Measurements from ENCODE around the gene LYPD6.
A peak's percentile ranks its signal among the peaks of the same experiment; 100 is the strongest.

Gene LYPD6

DNA sequence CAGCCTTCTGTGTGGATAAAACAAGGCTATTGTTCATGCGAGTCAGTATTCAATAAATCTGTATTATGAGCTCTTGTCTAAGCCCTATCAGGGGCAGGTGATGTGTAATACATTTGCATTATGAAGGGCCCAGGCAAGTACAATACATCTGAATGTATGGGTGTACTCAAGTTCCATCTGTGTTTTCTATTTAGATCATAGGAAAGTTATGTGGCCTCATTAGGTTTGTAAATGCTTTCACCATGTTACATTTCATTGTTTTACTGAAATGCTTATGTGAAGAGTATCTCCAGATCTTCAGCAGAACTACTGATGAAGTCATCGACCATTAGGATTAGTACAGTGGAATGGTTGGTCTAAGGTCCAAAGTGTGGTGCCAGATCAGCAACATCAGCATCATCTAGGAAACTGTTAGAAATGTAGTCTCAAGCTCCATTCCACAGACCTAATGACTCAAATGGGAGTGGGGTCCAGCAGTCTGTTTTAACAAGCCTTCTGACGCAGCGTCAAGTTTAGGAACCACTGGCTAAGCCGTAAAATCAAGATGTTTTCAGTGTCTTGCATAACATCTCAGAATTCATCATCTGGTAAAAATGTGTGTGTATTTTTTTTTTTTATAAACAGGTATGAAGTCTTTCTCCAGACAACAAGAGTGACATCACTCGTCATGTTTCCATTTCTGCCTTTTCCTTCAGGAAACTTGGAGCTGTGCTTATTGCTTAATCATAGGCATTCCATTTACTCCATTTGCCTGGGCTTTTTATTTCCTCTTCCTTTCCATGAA lies 80.5 kb downstream of the LYPD6 start:
- peak; percentile 50 for DNase-seq

DNA sequence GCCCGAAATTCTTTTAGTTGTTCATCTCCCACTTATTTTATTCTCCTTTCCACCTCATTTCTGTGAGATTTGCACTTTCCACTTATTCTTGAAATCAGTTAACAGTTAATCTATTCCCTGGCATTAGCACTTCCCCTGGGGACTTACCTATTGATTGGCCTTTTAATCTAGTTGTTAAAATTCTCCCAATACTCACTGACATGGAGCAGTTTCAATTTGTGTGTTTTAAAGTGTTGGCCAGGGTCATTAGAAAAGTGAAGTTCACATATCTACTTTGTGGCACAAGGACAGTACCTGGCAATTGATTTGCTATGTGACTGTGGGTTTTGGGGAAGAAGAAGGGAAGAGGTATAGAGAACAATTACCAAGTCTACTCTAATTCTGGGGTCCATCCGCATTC lies 83.1 kb downstream of the LYPD6 start:
- no peak for DNase-seq

DNA sequence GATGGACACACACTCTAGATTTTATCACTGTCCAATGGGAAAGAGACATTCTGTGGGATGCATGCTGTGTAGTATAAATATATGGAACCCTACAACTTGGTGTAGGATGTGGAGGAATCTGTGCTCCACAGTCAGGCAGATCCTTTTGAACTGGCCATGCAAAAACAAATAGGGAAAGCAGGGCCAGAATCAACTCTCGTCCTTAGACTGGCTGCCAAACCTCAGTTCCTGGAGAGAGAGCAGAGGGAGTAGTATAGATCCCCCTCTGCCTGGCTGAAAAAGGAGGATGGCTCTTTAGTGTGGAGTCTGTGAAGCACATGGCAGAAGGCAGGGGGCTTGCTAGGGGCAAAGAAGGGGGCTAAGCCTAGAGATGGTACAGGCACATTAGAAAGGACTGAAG lies 84.7 kb downstream of the LYPD6 start:
- no peak for DNase-seq

DNA sequence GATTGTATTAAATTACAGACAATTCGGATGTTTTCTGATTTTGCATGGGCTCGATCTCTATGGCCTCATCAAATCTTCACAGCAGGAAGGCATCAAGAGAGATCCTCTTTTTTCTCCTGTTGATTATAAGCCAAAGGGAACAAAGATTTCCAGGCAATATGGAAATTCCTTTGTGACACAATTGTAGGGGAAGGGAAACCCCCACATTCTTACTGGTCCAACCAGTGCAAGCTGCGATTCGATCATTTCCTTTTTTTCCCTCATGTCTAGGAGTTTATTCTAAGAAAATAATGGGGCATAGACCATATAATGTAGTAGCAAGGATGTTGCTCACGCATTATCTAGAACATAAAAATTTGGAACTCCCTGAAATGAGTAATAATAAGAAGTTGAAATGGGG lies 87.7 kb downstream of the LYPD6 start:
- no peak for DNase-seq

DNA sequence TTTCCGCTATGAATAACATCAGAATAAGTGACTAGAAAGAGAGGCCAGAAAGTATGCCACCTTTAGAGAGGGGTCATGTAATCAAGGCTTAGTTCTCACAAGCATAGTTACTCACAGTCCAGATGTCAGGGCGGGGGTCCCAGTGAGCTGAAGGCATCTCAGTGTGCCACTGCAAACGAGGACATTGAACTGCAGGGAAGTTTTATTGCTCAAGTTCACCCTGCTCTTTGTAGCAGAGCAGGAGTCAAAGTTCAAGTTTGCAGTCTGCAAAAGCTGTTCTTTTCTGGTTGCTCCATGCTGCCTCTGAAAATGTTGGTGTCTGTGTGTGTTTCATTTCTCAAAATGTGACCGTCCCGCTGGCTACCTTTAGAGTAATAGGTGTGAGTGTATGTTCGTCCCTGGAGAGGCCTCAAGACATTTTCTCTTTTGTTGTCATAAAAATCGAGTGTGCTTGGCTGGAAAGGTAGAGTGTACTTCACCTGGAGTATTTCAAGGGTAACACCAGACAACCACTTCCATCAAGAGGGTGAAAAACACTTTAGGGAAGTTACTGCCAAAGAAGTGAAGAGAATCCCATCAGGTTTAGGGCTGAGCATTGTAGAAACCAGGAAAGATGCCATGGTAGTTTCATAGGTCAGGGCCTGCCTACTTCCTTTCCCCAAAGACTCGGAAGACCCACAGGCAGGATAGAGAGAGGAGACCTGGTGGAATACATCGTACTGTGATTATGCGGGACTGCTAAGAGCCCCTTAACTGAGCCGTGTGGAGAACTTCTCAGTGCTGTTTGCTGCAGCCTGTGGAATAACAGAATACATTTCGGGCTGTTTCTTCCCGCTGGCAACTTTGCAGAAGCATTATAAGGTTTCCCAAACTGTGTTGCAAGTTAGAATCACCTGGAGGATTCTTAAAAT lies 89.9 kb downstream of the LYPD6 start:
- no peak for DNase-seq

DNA sequence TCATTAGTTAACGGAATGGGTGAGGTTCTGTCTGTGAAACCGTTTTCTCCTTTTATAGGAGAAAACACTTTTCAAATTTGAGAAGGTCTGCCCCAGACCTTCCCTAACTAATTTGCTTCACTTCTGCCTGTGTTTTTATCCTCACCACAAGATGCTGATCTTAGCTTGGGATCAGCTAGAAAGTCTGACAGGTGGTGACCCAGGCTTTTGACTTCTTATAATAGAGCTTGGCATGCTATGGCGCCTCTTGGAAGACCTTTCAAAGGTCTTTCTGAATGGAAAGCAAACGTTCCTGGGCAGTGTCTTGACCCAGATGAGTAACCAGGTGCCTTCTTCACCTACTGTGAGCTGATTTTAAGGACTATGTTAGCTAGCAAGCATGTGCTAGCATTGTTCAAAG lies 91.4 kb downstream of the LYPD6 start:
- DNase-seq = no peak

DNA sequence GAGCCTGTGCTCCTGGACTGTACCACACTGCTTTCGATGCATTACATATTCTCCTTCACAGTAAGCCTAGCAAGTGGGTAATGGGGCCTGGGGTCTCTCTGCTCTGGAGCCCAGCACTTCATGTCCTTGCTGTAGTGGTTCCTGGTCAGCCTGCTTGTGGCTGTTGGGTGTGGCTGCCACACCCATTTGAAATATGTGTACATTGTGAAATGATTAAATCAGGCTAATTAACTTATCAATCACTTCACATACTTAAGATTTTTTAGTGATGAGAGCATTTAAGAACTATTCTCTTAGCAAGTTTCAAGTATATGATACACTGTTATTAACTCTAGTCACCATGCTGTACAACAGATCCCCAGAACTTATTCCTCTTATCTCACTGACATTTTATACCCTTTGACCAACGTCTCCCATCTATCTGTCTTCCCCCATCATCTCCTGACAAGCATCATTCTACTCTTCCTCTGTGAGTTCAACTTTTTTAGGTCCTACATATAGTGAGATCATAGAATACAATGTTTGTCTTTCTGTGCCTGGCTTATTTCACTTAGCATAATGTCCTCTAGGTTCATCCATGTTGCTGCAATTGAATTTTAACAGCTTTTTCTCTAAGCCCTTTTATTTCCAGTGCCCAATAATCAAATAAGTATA lies 92.1 kb downstream of the LYPD6 start:
- no peak for DNase-seq

DNA sequence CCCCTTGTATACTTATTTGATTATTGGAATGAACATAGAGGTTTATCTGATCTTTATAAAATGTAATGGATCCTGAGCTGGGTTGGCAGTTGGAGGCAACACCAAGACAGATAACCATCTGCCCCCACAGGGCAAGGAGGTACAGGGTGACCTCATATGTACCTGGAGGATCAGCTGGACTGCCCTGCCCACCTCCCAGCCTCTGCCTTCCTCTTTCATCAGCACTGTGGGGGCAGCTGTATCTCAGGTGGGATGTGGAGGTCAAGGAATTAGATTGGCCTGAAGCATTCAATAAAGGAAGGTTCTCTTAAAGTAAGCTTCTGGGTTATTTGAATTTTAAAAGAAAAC lies 92.6 kb downstream of the LYPD6 start:
- DNase-seq = no peak

DNA sequence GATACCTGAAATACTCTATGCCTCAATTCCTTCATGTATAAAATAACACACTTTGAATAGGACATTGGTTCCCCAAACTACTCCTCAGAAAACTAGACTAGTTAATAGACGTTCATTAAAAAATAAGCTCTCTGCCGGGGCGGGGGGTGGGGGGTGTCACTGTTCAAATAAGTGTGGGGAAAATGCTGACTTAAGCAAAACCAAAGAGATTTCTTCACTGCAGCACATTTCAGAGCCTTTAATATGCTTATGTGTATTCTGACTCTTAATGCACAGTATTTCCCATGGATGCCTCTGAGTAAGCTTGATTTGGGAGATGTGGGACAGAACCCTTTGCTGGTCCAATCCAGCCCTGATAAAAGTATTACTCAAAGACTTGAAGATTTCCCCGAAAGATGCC lies 93.2 kb downstream of the LYPD6 start:
- no peak for DNase-seq

DNA sequence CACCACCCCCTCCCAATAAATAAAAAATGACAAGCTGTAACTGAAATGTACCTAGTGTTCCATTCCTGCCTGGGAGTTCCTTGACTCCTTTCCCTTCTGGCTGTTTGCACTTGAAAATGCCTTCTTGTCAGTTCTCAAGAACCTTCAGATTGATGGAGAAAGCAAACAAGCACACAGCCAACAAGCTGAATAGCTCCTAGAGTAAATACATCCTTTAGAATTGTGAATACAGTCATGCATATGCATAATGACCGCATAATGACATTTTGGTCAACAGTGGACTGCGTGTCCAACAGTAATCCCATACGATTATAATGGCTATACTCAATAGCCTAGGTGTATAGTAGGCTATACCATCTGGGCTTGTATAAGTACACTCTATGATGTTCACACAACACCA lies 97.0 kb downstream of the LYPD6 start:
- DNase-seq = no peak

DNA sequence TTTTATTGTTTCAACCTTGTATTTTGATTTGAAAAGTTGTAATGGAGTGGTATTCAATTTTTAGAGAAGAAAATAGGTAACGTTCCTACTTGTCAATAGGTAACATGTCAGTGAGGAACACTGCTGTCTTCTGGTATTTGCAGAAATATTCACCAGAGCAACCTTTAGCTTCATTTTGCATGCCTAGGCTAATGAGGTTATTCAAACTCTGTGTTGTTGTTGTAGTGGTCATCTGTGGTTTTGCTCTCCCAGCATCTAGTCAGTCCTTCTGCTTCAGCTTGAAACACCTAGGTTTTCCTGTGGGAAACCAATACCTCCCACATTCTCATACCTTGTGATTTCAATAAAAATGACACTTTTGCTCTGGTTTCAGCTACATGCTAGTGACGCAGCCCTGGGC lies 98.4 kb downstream of the LYPD6 start:
- no peak for DNase-seq

DNA sequence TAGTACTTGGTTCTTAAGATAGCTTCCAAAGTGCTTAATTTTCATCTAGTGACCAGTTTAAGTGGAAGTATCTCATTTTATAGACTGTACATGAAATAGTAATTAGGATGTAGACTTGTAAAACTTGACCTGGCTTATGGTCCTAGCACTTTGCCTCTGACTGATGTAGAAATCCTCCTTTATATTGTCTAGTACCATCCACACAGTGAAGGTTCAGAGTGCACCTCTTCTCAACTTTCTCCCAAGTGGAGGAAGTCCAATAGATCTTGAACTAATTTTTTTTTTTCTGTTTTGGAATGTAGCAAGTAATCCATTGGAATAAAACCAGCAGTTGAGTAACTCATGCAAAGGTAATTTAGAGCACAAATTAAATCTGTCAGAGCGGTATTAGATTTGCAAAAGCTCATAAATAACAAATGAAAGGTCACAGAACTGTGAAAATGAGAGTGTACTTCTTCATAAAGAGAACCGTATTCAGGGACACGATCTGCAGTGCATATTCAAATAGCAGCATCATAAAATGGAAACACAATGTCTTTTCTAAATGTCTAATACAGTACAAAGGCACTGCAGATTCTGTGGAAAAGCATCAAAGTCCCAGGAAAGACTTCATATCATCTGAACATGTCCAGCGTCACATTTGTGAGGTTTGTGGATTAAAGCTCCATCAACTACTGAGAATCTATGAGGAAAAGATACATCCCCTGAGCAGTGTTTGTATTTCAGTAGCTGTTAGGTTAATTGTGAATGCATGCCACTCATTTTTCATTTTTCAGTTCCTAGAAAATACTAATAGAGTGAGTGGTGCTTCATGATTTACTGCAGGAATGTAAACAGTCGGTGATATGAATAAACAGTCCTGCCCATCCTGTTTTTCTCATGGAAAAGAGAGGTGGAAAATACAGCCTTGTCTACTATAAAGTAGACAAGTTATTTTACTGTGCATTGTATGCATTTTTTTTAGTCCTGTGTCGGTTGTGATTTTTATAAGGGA lies 100.7 kb downstream of the LYPD6 start:
- no peak for DNase-seq

DNA sequence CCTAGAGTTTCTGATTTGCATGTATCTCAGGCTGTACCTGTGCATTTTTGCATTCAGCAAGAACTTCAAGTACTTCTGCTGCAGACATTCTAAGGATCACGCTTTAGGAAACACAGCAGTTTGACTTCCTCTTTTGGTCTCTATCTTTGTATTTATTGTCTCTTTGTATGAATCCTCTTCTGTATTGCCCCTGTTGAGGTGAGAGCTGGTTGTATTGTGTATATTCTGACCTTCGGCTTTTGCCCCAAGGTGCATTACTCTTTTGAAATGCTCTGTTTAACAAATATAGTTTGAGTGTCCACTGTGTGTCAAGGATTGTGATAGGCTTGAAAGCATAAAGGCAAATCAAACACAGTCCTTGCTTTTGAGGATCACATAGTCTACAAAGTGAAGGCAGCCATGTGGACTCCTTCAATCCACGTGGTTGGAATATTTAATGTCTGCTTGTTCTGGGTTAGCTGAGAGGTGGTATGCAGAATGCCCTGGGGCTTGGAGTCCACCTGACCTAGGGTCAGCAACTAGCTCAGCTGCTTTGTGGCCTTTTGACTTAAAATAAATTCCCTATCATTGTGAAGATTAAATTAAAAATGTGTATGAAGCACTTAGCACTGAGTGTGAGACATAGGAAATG lies 108.1 kb downstream of the LYPD6 start:
- no peak for DNase-seq

DNA sequence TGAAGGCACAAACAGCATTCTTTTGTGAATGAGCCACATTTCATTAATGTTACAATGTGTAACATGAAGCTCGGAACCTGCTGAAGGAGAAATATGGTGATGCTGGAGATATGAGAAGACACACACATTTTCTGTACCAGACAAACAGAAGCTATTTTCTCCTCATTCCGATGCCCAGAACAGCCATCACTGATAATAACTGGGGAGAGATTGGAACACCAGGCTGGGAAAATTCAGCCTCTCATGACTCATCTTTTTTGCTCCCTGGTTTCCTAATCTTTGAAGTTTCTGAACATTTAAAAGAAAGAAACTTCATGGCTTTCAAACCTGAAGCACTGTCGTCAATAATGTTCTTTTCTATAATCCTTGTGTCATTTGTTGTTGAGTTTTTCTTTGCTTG lies 110.9 kb downstream of the LYPD6 start:
- DNase-seq = no peak

DNA sequence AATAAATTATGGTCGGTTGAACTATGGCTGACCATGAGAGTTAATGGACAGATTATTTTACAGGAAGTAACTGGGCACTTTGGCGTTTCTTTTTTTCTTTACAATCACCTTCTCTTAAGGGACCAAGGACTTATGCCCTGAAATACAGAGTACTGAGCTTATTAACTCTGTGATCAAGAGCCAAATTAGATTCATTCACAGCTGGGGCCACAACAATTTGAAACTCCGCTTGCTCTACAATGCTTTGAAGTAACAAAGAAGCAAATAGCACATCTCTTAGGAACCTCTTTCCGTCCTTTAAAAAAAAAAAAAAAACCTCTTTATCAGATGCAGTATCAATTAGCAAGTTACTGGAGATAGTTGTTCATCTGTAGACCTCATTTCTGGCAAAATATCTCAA lies 112.0 kb downstream of the LYPD6 start:
- DNase-seq = no peak

DNA sequence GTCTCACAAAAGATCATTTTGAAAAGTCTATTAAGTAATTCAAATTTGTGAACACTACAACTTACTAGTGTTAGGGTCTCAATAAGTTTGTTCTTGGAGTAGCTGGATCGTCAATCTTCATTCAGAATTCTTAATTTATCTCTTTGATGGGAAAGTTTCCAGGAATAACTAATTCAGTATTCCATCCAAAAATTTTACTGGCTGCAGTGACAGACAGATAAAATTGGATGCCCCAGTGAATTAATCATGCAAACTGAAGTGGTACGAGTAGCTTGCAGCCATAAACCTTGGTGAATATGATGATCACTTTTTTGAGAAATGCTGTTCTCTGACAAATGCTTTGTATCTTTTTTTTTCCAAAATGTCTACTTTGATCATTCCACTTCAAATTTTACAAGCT lies 112.8 kb downstream of the LYPD6 start:
- no peak for DNase-seq

DNA sequence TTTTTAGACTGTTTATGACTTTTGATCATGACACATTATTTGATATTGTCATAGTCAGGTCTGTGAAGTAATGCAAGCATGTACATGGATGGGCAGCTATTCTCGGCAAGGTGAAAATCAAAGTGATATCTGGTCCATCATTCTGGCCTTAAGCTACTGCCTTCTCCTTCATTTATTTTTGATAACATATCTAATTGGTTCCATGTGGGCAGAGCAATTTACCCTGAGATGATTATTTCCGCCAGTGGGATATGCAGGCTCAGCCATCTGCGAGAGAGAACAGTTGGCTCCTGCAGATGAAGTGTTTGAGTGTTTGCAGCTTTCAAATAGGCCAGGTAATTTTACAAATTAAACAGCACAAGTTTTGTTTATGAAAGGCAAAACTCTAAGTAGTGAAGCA lies 116.4 kb downstream of the LYPD6 start:
- peak; percentile 50 for DNase-seq

DNA sequence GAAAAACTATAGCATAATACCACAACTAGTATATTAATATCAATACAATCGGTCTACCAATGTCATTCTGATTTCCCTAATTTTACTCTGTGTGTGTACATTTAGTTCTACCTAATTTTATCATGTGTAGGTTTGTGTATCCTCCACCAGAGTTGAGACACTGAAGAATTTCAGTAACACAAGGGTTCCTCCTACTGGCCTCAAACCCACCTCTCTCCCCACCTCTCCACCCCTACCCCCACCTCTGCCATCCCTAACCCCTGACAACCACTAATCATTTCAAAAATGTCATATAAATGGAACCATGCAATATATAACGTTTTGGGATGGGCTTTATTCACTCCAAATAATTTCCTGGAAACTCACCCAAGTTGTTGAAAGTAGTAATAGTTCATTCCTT lies 117.9 kb downstream of the LYPD6 start:
- DNase-seq = no peak

DNA sequence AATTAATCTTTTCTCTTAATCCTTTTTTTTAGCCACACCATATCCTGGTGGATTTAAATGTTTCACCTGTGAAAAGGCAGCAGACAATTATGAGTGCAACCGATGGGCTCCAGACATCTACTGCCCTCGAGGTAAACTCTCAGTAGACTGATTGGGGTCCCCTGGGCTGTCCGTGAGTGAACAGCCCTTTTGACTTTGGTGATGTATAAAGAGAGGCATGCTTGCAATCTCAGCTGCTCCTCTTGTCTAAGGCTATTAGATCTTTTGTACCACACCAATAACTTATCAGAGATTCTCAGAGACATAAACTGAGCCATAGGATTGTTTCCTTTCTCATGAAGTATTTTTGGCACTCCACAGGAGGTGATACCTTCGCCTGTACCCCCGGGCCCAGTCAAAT lies 118.6 kb downstream of the LYPD6 start:
- DNase-seq = no peak

DNA sequence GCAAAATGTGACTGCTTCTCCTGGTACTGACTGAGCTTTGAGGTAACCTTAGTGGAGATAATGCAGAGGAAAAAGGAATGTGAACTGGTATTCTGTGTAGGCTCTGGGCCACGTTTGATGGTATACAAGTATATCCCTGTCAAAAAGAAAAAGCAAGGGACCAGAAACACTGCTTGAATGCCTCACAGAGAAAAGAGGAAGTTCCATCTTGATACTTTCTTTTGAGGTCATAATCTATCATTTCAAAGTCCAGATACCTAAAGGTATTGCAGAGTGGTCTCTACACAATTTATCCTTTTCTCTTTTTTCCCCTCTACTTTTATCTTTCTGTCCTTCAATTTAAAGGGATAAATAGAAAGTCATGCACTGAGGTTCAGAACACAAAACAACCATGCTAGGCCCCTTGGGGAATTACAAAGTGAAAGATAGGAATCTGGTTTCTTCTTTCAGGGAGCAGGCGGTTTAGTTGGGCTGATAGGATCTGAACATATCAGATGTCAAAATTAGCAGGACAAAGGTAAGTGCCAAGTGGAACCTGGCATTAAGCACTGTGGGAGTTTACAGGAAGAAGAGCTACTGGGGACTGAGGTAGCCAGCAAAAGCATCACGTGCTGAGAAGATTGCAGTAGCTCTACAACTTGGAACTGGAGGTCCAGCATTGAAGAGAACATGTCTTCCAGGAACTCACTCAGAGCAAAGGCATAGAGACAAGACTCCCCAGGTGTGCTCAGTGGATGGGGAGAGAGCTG lies 121.2 kb downstream of the LYPD6 start:
- DNase-seq = no peak

DNA sequence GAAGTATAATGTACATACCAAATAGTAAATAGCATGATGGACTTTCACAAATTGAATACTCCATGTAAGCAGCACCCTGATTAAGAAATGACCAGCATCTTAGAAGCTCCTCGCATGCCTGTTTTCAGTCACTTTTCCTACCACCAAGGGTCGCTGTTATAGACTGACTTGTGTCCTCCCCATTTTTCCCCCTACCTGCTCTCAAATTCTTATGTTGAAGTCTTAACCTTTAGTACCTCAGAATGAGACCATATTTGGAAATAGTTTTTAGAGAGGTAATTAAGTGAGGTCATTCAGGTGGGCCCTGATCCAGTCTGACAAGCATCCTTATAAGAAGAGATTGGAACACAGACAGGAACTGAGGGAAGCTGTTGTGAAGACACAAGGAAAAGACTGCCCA lies 125.9 kb downstream of the LYPD6 start:
- no peak for DNase-seq

Measured in NCI-H1105 treated with DMSO at 0.1 percent for 48 hours (cell line).